HepG2 (cell line): ENCODE measurements around the gene ALG8. TPM values are rescaled to one million over a fixed set of nuclear protein-coding genes. Genes with fewer than 3 reads are reported as not detected.

ENCODE experiments used
- ATAC-seq: fragments of 200-7000 bp; cut with Tn5 transposase; 3 replicates; pipeline ENCODE4 v1.9.1; 2020; ENCODE audit warnings: mild to moderate bottlenecking, moderate library complexity
- BruUV-seq: library from RNA; stranded (reverse); fragments of 400-500 nt; replicated peaks from 2 replicates; lab custom pipeline; 2021; lab: Mats Ljungman, UMichigan
- CTCF ChIA-PET: fragments of 300-600 bp; formaldehyde crosslinking; extraction: SDS; loops from one replicate; lab custom pipeline; 2021; ENCODE audit warnings: low total read pairs, inconsistent platforms, low intra/inter-chr PET ratio; lab: Yijun Ruan, JAX
- POLR2A ChIA-PET: fragments of 350-600 bp; sonication (Branson Sonifier 250); formaldehyde crosslinking; loops from one replicate; lab custom pipeline; 2020; ENCODE audit warnings: antibody characterized with exemption, inconsistent platforms; lab: Yijun Ruan, JAX
- DNase-seq: peaks from one replicate; pipeline ENCODE4 v3.0.0-alpha.2; 2015; ENCODE audit warnings: low spot score
- FAIRE-seq: peaks from 3 replicates; lab custom pipeline; 2011; peaks lifted over from hg19 to GRCh38; lab: Jason Lieb, UNC
- H2AFZ ChIP-seq: one replicate; pipeline ENCODE4 v1.6.1; 2011; ENCODE audit warnings: low read length, inconsistent platforms
- H3K27ac ChIP-seq: fragments of 300-600 bp; 3 replicates; pipeline ENCODE4 v1.8.0; 2011; ENCODE audit warnings: mixed run types, mild to moderate bottlenecking, mixed read lengths, low read length, inconsistent platforms; ENCODE audit not compliant: insufficient read depth; ENCODE audit errors: extremely low read length
- H3K27me3 ChIP-seq, 2 experiments: fragments of 200-600 bp in 1 of 2; 2 replicates in 1 of 2; 3 replicates in 1 of 2; pipeline versions ENCODE4 v1.6.0 to v1.8.0; 2011; ENCODE audit warnings: low read length in 2 of 2, mild to moderate bottlenecking in 2 of 2, moderate library complexity in 2 of 2, inconsistent platforms in 1 of 2; ENCODE audit not compliant: insufficient read depth in 2 of 2, control insufficient read depth in 1 of 2
- H3K36me3 ChIP-seq, 2 experiments: fragments of 200-600 bp in 1 of 2; replicated peaks in 1 of 2; 2 replicates in 1 of 2; 3 replicates in 1 of 2; pipeline versions ENCODE4 v1.5.1 to v1.8.0; 2011; ENCODE audit warnings: low read length in 2 of 2, inconsistent platforms in 1 of 2; ENCODE audit not compliant: insufficient read depth in 2 of 2, control insufficient read depth in 1 of 2
- H3K4me1 ChIP-seq: 2 replicates; pipeline ENCODE4 v1.5.1; 2012; ENCODE audit warnings: low read length, inconsistent platforms; ENCODE audit not compliant: insufficient read depth
- H3K4me2 ChIP-seq: 2 replicates; pipeline ENCODE4 v1.6.0; 2011; ENCODE audit warnings: low read depth, low read length, inconsistent platforms
- H3K4me3 ChIP-seq, 3 experiments: fragments of 200-600 bp in 1 of 3; sonication (generic), shearing (Covaris generic) in 1 of 3; replicated peaks in 1 of 3; 2 replicates each; pipeline ENCODE4 v1.5.1; 2011 to 2016; ENCODE audit warnings: low read length in 3 of 3, inconsistent platforms in 2 of 3, low read depth in 2 of 3, mild to moderate bottlenecking in 2 of 3, control low read depth in 1 of 3, mixed read lengths in 1 of 3; ENCODE audit not compliant: insufficient read depth in 1 of 3
- H3K79me2 ChIP-seq: one replicate; pipeline ENCODE4 v1.6.1; 2011; ENCODE audit warnings: low read length, inconsistent platforms; ENCODE audit not compliant: insufficient read depth
- H3K9ac ChIP-seq: 2 replicates; pipeline ENCODE4 v1.6.0; 2011; ENCODE audit warnings: mild to moderate bottlenecking, low read depth, low read length, inconsistent platforms; ENCODE audit not compliant: insufficient read depth
- H3K9me3 ChIP-seq: 2 replicates; pipeline ENCODE4 v1.5.1; 2012; ENCODE audit warnings: mild to moderate bottlenecking, low read length
- H4K20me1 ChIP-seq: 2 replicates; pipeline ENCODE4 v1.6.0; 2011; ENCODE audit warnings: inconsistent platforms, mild to moderate bottlenecking, low read length, moderate library complexity; ENCODE audit not compliant: insufficient read depth
- EEA1 ChIP-seq: sonication (generic); formaldehyde crosslinking; IDR thresholded peaks from 2 replicates; pipeline ENCODE4 v1.5.1; 2020; ENCODE audit warnings: mild to moderate bottlenecking, missing genetic modification reagents, borderline replicate concordance
- IKZF5 ChIP-seq: IDR thresholded peaks from 2 replicates; pipeline ENCODE4 v1.6.1; 2018; ENCODE audit warnings: missing genetic modification reagents, mild to moderate bottlenecking, missing compliant biosample characterization
- IRF9 ChIP-seq: sonication (generic); formaldehyde crosslinking; IDR thresholded peaks from 2 replicates; pipeline ENCODE4 v1.8.0; 2022; ENCODE audit warnings: missing genetic modification reagents, mild to moderate bottlenecking, borderline replicate concordance
- JDP2 ChIP-seq: sonication (generic); formaldehyde crosslinking; IDR thresholded peaks from 2 replicates; pipeline ENCODE4 v1.8.1; 2022; ENCODE audit warnings: missing genetic modification reagents, borderline replicate concordance
- MATR3 ChIP-seq: sonication (generic); formaldehyde crosslinking; IDR thresholded peaks from 2 replicates; pipeline ENCODE4 v1.4.0; 2020; ENCODE audit warnings: missing genetic modification reagents
- RELA ChIP-seq: sonication (generic); formaldehyde crosslinking; IDR thresholded peaks from 2 replicates; pipeline ENCODE4 v1.4.0; 2020; ENCODE audit warnings: missing genetic modification reagents
- SNAPC2 ChIP-seq: sonication (generic); formaldehyde crosslinking; IDR thresholded peaks from 2 replicates; pipeline ENCODE4 v1.8.1; 2022; ENCODE audit warnings: mild to moderate bottlenecking, missing genetic modification reagents
- TIGD3 ChIP-seq: sonication (generic); formaldehyde crosslinking; IDR thresholded peaks from 2 replicates; pipeline ENCODE4 v1.5.1; 2020; ENCODE audit warnings: mild to moderate bottlenecking, missing genetic modification reagents, borderline replicate concordance
- ZFX ChIP-seq: sonication (generic); formaldehyde crosslinking; IDR thresholded peaks from 2 replicates; pipeline ENCODE4 v1.4.0; 2020; ENCODE audit warnings: mild to moderate bottlenecking, low read depth, missing genetic modification reagents, moderate library complexity
- WGBS: methylation state at CpG from one replicate; pipeline ENCODE4 v1.1.6; 2017; ENCODE audit warnings: low lambda C conversion rate; 5-methylcytosine and 5-hydroxymethylcytosine counted together
- in situ Hi-C: cut with HindIII; loops from 2 replicates; pipeline ENCODE4 v1.10.0; 2017; ENCODE audit warnings: low pct_unique_long_range_greater_than_20kb; ENCODE audit not compliant: extremely low pct_ligation_motif_present
- intact Hi-C: fragments of 100-400 bp; cut with micrococcal nuclease; formaldehyde crosslinking; loops from one replicate; pipeline ENCODE4 v1.10.0; 2022; ENCODE audit not compliant: unreplicated experiment
- polyA plus RNA-seq, 8 experiments: library from polyadenylated mRNA; depleted of rRNA in 3 of 8; stranded (reverse) in 7 of 8; unstranded in 1 of 8; fragments of >200 nt; fragmentation: Illumina TruSeq in 4 of 8; extraction: Trizol in 4 of 8; gene quantifications; 2 replicates each; pipeline versions ENCODE4 v1.2.1 to v1.2.3, GENCODE V29; 2011 to 2016; ENCODE audit warnings: low read depth in 4 of 8, missing spikeins in 1 of 8, mixed read lengths in 1 of 8; ENCODE audit not compliant: insufficient read depth in 1 of 8
- total RNA-seq, 5 experiments: library from RNA; depleted of rRNA; stranded (reverse); fragments of >200 nt; fragmentation: Illumina TruSeq; extraction: Trizol; gene quantifications; 2 replicates each; pipeline ENCODE4 v1.2.3, GENCODE V29; 2016; ENCODE audit warnings: low read depth in 1 of 5

The ALG8 gene
- total and polyA plus RNA-seq, 2 of the 13 experiments (the other 11 are each of a cell fraction or from before 2014, with no cell fraction given): 75.8 to 88.0 TPM

- POLR2A ChIA-PET: no interaction called here
These were observed 45.2 kb downstream of the ALG8 start for GRCh38 chr11:78094250-78094649.

More at GRCh38 chr11:78094250-78094649, 45.2 kb downstream of the ALG8 start:
- BruUV-seq: no TSS peak
- H3K27me3 ChIP-seq: no peaks in the 10 kb centered on the region
- no peak overlapping the region for H2AFZ ChIP-seq
- H3K9me3 ChIP-seq: no peaks in the 10 kb centered on the region
- no peak for FAIRE-seq
- intact Hi-C loops: no loop called here
- WGBS: 100% methylated on average over 2 of the region's 2 CpGs
- TF ChIP-seq RELA (CRISPR knock-in tag) (no peak), IRF9 (CRISPR knock-in tag) (no peak), SNAPC2 (CRISPR knock-in tag) (no peak), JDP2 (CRISPR knock-in tag) (no peak), MATR3 (CRISPR knock-in tag) (no peak), IKZF5 (CRISPR knock-in tag) (no peak), ZFX (CRISPR knock-in tag) (no peak), EEA1 (no peak), TIGD3 (CRISPR knock-in tag) (no peak)
- TF ChIP-seq, all 625 proteins: peak for 0
- CTCF ChIA-PET: no interaction called here
- DNase-seq: no peak
- in situ Hi-C loops: no loop called here
- no peak overlapping the region for H3K9ac ChIP-seq
- H4K20me1 ChIP-seq: no peaks in the 10 kb centered on the region
- H3K4me2 ChIP-seq: no peak overlapping the region
- H3K4me1 ChIP-seq: peaks cover 49% of the 10 kb centered on the region
- no peak overlapping the region for H3K4me3 ChIP-seq
- peaks cover 2 to 8% of the 10 kb centered on the region in 2 experiments; a peak in 2 of 5 replicates for H3K36me3 ChIP-seq
- no peak for ATAC-seq
- H3K27ac ChIP-seq: no peak overlapping the region
- H3K79me2 ChIP-seq: no peaks in the 10 kb centered on the region
